Measurements from ENCODE around the gene MAPK12.

DNA sequence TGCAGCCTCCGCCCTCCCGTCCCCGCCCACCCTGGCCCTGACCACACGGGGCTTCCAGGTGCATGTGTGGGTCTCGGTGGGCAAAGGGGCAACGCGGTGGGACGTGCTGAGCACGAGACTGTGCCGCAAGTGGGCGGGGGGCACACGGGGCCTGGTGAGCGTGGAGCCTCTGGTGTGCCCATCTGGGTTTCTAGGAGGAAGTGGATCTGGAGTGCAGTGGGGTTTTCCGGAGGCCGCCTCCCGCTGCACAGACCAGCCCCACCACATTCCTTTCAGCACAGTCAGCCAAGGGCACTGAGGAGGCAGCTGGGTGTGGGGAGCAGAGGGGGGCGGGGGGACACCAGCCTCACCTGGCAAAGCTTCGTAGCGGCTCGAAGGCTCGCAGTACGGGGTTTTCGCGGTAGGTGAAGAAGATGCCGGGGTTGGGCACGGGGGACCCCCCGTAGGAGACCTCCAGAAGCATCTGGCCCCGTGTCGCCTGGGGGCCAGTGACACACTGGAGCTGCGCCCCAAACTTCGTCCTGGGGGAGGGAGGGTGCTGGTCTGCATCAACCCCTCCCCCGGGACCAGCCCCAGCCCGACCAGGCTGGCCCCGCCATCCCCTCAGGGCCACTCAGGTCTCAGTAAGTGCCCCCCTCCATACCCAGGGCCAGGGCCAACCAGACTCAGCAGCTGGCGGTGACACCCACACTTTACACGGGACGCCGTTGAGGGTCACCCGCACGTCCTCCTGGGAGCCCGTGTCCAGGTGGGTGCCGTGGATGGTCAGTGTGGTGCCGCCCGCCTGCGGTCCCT, 21.1 kb upstream of the MAPK12 start:
- no peak for TF ChIP-seq EZH2 (IDR thresholded peaks at IDR 0.05; ENCODE audit: borderline replicate concordance, insufficient read depth, low read depth, low read length, poor library complexity, severe bottlenecking)
- TF ChIP-seq, protein P1, sequence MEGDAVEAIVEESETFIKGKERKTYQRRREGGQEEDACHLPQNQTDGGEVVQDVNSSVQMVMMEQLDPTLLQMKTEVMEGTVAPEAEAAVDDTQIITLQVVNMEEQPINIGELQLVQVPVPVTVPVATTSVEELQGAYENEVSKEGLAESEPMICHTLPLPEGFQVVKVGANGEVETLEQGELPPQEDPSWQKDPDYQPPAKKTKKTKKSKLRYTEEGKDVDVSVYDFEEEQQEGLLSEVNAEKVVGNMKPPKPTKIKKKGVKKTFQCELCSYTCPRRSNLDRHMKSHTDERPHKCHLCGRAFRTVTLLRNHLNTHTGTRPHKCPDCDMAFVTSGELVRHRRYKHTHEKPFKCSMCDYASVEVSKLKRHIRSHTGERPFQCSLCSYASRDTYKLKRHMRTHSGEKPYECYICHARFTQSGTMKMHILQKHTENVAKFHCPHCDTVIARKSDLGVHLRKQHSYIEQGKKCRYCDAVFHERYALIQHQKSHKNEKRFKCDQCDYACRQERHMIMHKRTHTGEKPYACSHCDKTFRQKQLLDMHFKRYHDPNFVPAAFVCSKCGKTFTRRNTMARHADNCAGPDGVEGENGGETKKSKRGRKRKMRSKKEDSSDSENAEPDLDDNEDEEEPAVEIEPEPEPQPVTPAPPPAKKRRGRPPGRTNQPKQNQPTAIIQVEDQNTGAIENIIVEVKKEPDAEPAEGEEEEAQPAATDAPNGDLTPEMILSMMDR (IDR thresholded peaks at IDR 0.05) = no peak

All from B cell (primary cell).